Parathyroid adenoma (tissue), 2 donors: ENCODE data around the gene KIF23.
A peak's percentile ranks its signal among the peaks of the same experiment; 100 is the strongest.

Experiments
- H2AFZ ChIP-seq: fragments of 300-600 bp; sonication (generic); one replicate; pipeline ENCODE4 v1.7.0; 2017; ENCODE audit warnings: antibody characterized with exemption, mild to moderate bottlenecking
- H3K27ac ChIP-seq: fragments of 300-600 bp; sonication (generic); one replicate; pipeline ENCODE4 v1.7.0; 2017
- H3K27me3 ChIP-seq: fragments of 300-600 bp; sonication (generic); one replicate; pipeline ENCODE4 v1.7.0; 2017; ENCODE audit warnings: low read length; ENCODE audit not compliant: control insufficient read depth, insufficient read depth
- H3K36me3 ChIP-seq: fragments of 300-600 bp; sonication (generic); one replicate; pipeline ENCODE4 v1.7.0; 2017; ENCODE audit warnings: low read length; ENCODE audit not compliant: control insufficient read depth, insufficient read depth
- H3K4me1 ChIP-seq: fragments of 300-600 bp; sonication (generic); one replicate; pipeline ENCODE4 v1.7.0; 2017; ENCODE audit warnings: control low read depth
- H3K4me2 ChIP-seq: fragments of 300-600 bp; sonication (generic); one replicate; pipeline ENCODE4 v1.7.0; 2017; ENCODE audit warnings: low read length
- H3K4me3 ChIP-seq: fragments of 300-600 bp; sonication (generic); one replicate; pipeline ENCODE4 v1.7.0; 2017; ENCODE audit warnings: low read depth, low read length
- H3K79me2 ChIP-seq: fragments of 300-600 bp; sonication (generic); one replicate; pipeline ENCODE4 v1.7.0; 2017; ENCODE audit warnings: control low read depth
- H3K9ac ChIP-seq: fragments of 300-600 bp; sonication (generic); one replicate; pipeline ENCODE4 v1.7.0; 2017; ENCODE audit warnings: mild to moderate bottlenecking
- H3K9me3 ChIP-seq: fragments of 300-600 bp; sonication (generic); one replicate; pipeline ENCODE4 v1.7.0; 2017; ENCODE audit warnings: low read length; ENCODE audit not compliant: control insufficient read depth
- CTCF ChIP-seq: fragments of 300-600 bp; sonication (generic); IDR thresholded peaks from one replicate; pipeline ENCODE4 v1.7.0; 2017; ENCODE audit warnings: antibody characterized with exemption, mild to moderate bottlenecking
- donor health status: primary hyperparathyroidism.

Gene KIF23

GRCh38 chr15:69407719-69408400 lies 6.3 kb upstream of the KIF23 start:
- H3K4me3 ChIP-seq: no peak overlapping the region
- H3K9me3 ChIP-seq: no peaks in the 10 kb centered on the region

GRCh38 chr15:69408841-69409240 lies 5.3 kb upstream of the KIF23 start:
- Histone ChIP-seq H3K79me2 (no peaks in the 10 kb centered on the region), H3K9me3 (no peaks in the 10 kb centered on the region), H2AFZ (no peak overlapping the region), H3K27me3 (no peaks in the 10 kb centered on the region), H3K27ac (no peak overlapping the region), H3K4me2 (no peak overlapping the region), H3K36me3 (no peaks in the 10 kb centered on the region), H3K4me1 (peaks cover 4% of the 10 kb centered on the region), H3K4me3 (no peak overlapping the region), H3K9ac (no peak overlapping the region)
- TF ChIP-seq CTCF: no peak

More at GRCh38 chr15:69407719-69408400, 6.3 kb upstream of the KIF23 start:
- H3K36me3 ChIP-seq: no peaks in the 10 kb centered on the region
- no peak overlapping the region for H3K4me2 ChIP-seq
- H3K79me2 ChIP-seq: no peaks in the 10 kb centered on the region
- no peak overlapping the region for H2AFZ ChIP-seq
- H3K9ac ChIP-seq: no peak overlapping the region
- TF ChIP-seq CTCF: no peak
- peaks cover 4% of the 10 kb centered on the region for H3K4me1 ChIP-seq
- H3K27me3 ChIP-seq: no peaks in the 10 kb centered on the region
- H3K27ac ChIP-seq: no peak overlapping the region

GRCh38 chr15:69410248-69410874 lies 3.8 kb upstream of the KIF23 start:
- no peak overlapping the region for H3K4me2 ChIP-seq
- peak; percentile 16 for TF ChIP-seq CTCF
- no peak overlapping the region for H2AFZ ChIP-seq
- H3K27me3 ChIP-seq: no peaks in the 10 kb centered on the region
- H3K79me2 ChIP-seq: no peaks in the 10 kb centered on the region
- no peak overlapping the region for H3K9ac ChIP-seq
- peaks cover 4% of the 10 kb centered on the region for H3K4me1 ChIP-seq
- no peak overlapping the region for H3K4me3 ChIP-seq
- H3K9me3 ChIP-seq: no peaks in the 10 kb centered on the region
- H3K36me3 ChIP-seq: no peaks in the 10 kb centered on the region
- H3K27ac ChIP-seq: no peak overlapping the region

GRCh38 chr15:69412274-69412673 lies 1.9 kb upstream of the KIF23 start:
- Histone ChIP-seq H3K27me3 (no peaks in the 10 kb centered on the region), H3K4me2 (no peak overlapping the region), H3K9me3 (no peaks in the 10 kb centered on the region), H3K4me3 (no peak overlapping the region), H3K4me1 (peaks cover 4% of the 10 kb centered on the region), H3K27ac (no peak overlapping the region), H3K36me3 (no peaks in the 10 kb centered on the region), H2AFZ (no peak overlapping the region), H3K9ac (no peak overlapping the region), H3K79me2 (no peaks in the 10 kb centered on the region)
- no peak for TF ChIP-seq CTCF

GRCh38 chr15:69412701-69413100 lies 1.4 kb upstream of the KIF23 start:
- H3K4me3 ChIP-seq: no peak overlapping the region
- no peaks in the 10 kb centered on the region for H3K36me3 ChIP-seq
- H3K27me3 ChIP-seq: no peaks in the 10 kb centered on the region
- no peak overlapping the region for H3K27ac ChIP-seq
- TF ChIP-seq CTCF: no peak
- H3K9me3 ChIP-seq: no peaks in the 10 kb centered on the region
- no peak overlapping the region for H2AFZ ChIP-seq
- no peaks in the 10 kb centered on the region for H3K79me2 ChIP-seq
- H3K4me2 ChIP-seq: no peak overlapping the region
- no peak overlapping the region for H3K9ac ChIP-seq
- peaks cover 2% of the 10 kb centered on the region for H3K4me1 ChIP-seq
